ENCODE measurements around the gene LEPROT. TPM values are rescaled to one million over a fixed set of nuclear protein-coding genes. Genes with fewer than 3 reads are reported as not detected.
"Not testable (repeated sequence)": the region's sequence is repeated elsewhere in the genome, so short reads cannot be mapped to it uniquely, and the experiment has no call there.

LEPROT gene
- total RNA-seq, 1 experiment from 2014 or later = 18.4 TPM

GRCh38 chr1:65457868-65458267 lies 37.4 kb downstream of the LEPROT start:
- H3K79me2 ChIP-seq (ENCODE audit: low read length) = no peaks in the 10 kb centered on the region
- no peak overlapping the region for H3K4me3 ChIP-seq (ENCODE audit: low read length)
- no peak overlapping the region for H2AFZ ChIP-seq (ENCODE audit: low read length)
- no peaks in the 10 kb centered on the region for H4K20me1 ChIP-seq (ENCODE audit: low read length)
- CTCF ChIA-PET = interaction anchor here (0.6 kb wide), 1 partner anchor 10 kb away, joined by 3 read pairs; no protein-coding TSS in a partner anchor
- H3K9me3 ChIP-seq (ENCODE audit: low read length) = no peaks in the 10 kb centered on the region
- H3F3A ChIP-seq (ENCODE audit: low read length, unreplicated experiment) = no peaks in the 10 kb centered on the region
- ATAC-seq (no peak), DNase-seq (no peak)
- H3K4me2 ChIP-seq (ENCODE audit: low read length) = no peak overlapping the region
- POLR2A ChIA-PET (ENCODE audit: unreplicated experiment) = no interaction called here
- H3K27ac ChIP-seq (ENCODE audit: low read length) = no peak overlapping the region
- no peaks in the 10 kb centered on the region for H3K27me3 ChIP-seq (ENCODE audit: low read length)
- BruUV-seq (replicated peaks) = no TSS peak
- no peak overlapping the region for H3K9ac ChIP-seq (ENCODE audit: low read length)
- TF ChIP-seq EZH2phosphoT487 (IDR thresholded peaks at IDR 0.05; ENCODE audit: borderline replicate concordance, low read length) = no peak
- no peak for TF ChIP-seq EZH2 (IDR thresholded peaks at IDR 0.05; ENCODE audit: low read length, unreplicated experiment)
- no peak for TF ChIP-seq CTCF (conservative IDR thresholded peaks at IDR 0.05; ENCODE audit: low read depth, low read length)
- no peaks in the 10 kb centered on the region for H3K36me3 ChIP-seq (ENCODE audit: low read depth, low read length)
- intact Hi-C loops (cut with micrococcal nuclease) = loop anchor here (5.0 kb wide), 2 partner anchors 221 to 396 kb away; no protein-coding TSS in a partner anchor
- H3K9me2 ChIP-seq (replicated peaks; ENCODE audit: low read length) = no peaks in the 10 kb centered on the region
- H3K4me1 ChIP-seq (ENCODE audit: insufficient read depth, low read length) = no peaks in the 10 kb centered on the region

GRCh38 chr1:65458730-65459396 lies 38.4 kb downstream of the LEPROT start:
- POLR2A ChIA-PET (ENCODE audit: unreplicated experiment) = interaction anchor here (0.5 kb wide), 1 partner anchor 223 kb away, joined by 7 read pairs; no protein-coding TSS in a partner anchor
- Histone ChIP-seq H3K9me3 (ENCODE audit: low read length) (no peaks in the 10 kb centered on the region), H3K4me3 (ENCODE audit: low read length) (no peak overlapping the region), H3K9me2 (replicated peaks; ENCODE audit: low read length) (no peaks in the 10 kb centered on the region), H3K9ac (ENCODE audit: low read length) (no peak overlapping the region), H3K36me3 (ENCODE audit: low read depth, low read length) (no peaks in the 10 kb centered on the region), H3K27me3 (ENCODE audit: low read length) (no peaks in the 10 kb centered on the region), H3F3A (ENCODE audit: low read length, unreplicated experiment) (no peaks in the 10 kb centered on the region), H3K27ac (ENCODE audit: low read length) (no peak overlapping the region), H3K4me2 (ENCODE audit: low read length) (no peak overlapping the region), H2AFZ (ENCODE audit: low read length) (no peak overlapping the region), H3K4me1 (ENCODE audit: insufficient read depth, low read length) (no peaks in the 10 kb centered on the region), H3K79me2 (ENCODE audit: low read length) (no peaks in the 10 kb centered on the region), H4K20me1 (ENCODE audit: low read length) (no peaks in the 10 kb centered on the region)
- BruUV-seq (replicated peaks) = no TSS peak
- intact Hi-C loops (cut with micrococcal nuclease) = loop anchor here (5.0 kb wide), 2 partner anchors 222 to 397 kb away; no protein-coding TSS in a partner anchor
- CTCF ChIA-PET = interaction anchor here (0.6 to 1.1 kb wide), 10 partner anchors 9 to 1190 kb away, joined by 3 to 13 read pairs (median 6); no protein-coding TSS in a partner anchor
- ATAC-seq = no peak; the same call in 1 of the 2 replicates
- no peak for DNase-seq
- TF ChIP-seq EZH2phosphoT487 (IDR thresholded peaks at IDR 0.05; ENCODE audit: borderline replicate concordance, low read length) = no peak

- Histone ChIP-seq H3K36me3 (ENCODE audit: low read depth, low read length) (no peaks in the 10 kb centered on the region), H3K27ac (ENCODE audit: low read length) (no peak overlapping the region), H3F3A (ENCODE audit: low read length, unreplicated experiment) (no peaks in the 10 kb centered on the region), H2AFZ (ENCODE audit: low read length) (no peak overlapping the region), H3K79me2 (ENCODE audit: low read length) (no peaks in the 10 kb centered on the region), H3K4me2 (ENCODE audit: low read length) (no peak overlapping the region), H4K20me1 (ENCODE audit: low read length) (no peaks in the 10 kb centered on the region), H3K27me3 (ENCODE audit: low read length) (no peaks in the 10 kb centered on the region), H3K9ac (ENCODE audit: low read length) (no peak overlapping the region), H3K4me1 (ENCODE audit: insufficient read depth, low read length) (no peaks in the 10 kb centered on the region), H3K9me2 (replicated peaks; ENCODE audit: low read length) (no peaks in the 10 kb centered on the region), H3K4me3 (ENCODE audit: low read length) (no peak overlapping the region), H3K9me3 (ENCODE audit: low read length) (no peaks in the 10 kb centered on the region)
- TF ChIP-seq EZH2phosphoT487 (IDR thresholded peaks at IDR 0.05; ENCODE audit: borderline replicate concordance, low read length) (no peak), CTCF (conservative IDR thresholded peaks at IDR 0.05; ENCODE audit: low read depth, low read length) (peak; percentile 79), EZH2 (IDR thresholded peaks at IDR 0.05; ENCODE audit: low read length, unreplicated experiment) (no peak)
- ChIA-PET CTCF (interaction anchor here (0.6 to 1.1 kb wide), 10 partner anchors 10 to 621 kb away, joined by 3 to 13 read pairs (median 6); no protein-coding TSS in a partner anchor), POLR2A (ENCODE audit: unreplicated experiment) (interaction anchor here (0.5 kb wide), 1 partner anchor 223 kb away, joined by 7 read pairs; no protein-coding TSS in a partner anchor)
- ATAC-seq (peak; percentile 74), DNase-seq (peak; percentile 65)
- intact Hi-C loops (cut with micrococcal nuclease) = loop anchor here (5.0 kb wide), 2 partner anchors 222 to 397 kb away; no protein-coding TSS in a partner anchor
- no TSS peak for BruUV-seq (replicated peaks)
Measured at GRCh38 chr1:65459397-65459768, 38.9 kb downstream of the LEPROT start.

GRCh38 chr1:65465837-65466236 lies 45.4 kb downstream of the LEPROT start:
- H4K20me1 ChIP-seq (ENCODE audit: low read length); H2AFZ ChIP-seq (ENCODE audit: low read length); H3K79me2 ChIP-seq (ENCODE audit: low read length); H3K27me3 ChIP-seq (ENCODE audit: low read length); DNase-seq; BruUV-seq (replicated peaks); H3K9ac ChIP-seq (ENCODE audit: low read length); H3F3A ChIP-seq (ENCODE audit: low read length, unreplicated experiment); CTCF ChIA-PET; H3K9me2 ChIP-seq (replicated peaks; ENCODE audit: low read length); POLR2A ChIA-PET (ENCODE audit: unreplicated experiment); H3K4me1 ChIP-seq (ENCODE audit: insufficient read depth, low read length); H3K9me3 ChIP-seq (ENCODE audit: low read length); H3K36me3 ChIP-seq (ENCODE audit: low read depth, low read length); ATAC-seq; intact Hi-C loops (cut with micrococcal nuclease); H3K4me3 ChIP-seq (ENCODE audit: low read length); H3K4me2 ChIP-seq (ENCODE audit: low read length); H3K27ac ChIP-seq (ENCODE audit: low read length): not testable (repeated sequence)

Data from PC-3 (cell line).